Measurements from ENCODE around the gene IGFL2. TPM values are rescaled to one million over a fixed set of nuclear protein-coding genes. Genes with fewer than 3 reads are reported as not detected.

The IGFL2 gene
- total and polyA plus RNA-seq, 10 donors, result not detected

DNA sequence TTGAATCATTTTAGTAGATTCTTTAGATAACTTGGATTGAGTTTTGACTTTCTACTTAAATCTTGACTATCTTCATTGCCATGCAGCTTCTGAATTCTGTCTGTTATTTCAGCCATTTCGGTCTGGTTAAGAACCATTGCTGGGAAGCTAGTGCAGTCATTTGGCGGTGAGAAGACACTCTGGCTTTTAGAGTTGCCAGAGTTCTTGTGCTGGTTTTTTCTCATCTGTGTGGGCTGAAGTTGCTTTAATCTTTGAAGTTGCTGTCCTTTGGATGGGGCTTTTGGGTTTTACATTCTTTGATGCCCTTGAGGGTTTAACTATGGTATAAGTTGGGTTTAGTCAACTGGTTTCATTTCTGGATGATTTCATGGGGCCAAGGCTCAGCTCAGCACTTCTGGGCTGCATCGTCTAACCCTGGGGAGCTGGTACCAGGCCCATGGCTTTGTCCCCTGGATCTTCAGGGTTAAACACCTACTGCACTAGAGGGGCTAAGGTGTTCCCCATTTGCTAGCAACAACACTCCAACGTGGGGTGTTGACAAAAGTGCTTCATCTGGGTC lies 10.0 kb upstream of the IGFL2 start:
- H3K27ac ChIP-seq, result no peak overlapping the region
- peaks cover 0 to 8% (median 0%) of the 10 kb centered on the region in 7 donors for H3K27me3 ChIP-seq (replicated peaks in 1 of 7)
- no peak for DNase-seq
- intact Hi-C loops (cut with DNase I; ENCODE audit: low total_unique reads), result no loop called here
- H3K4me1 ChIP-seq, result peaks cover 0 to 4% (median under 1%) of the 10 kb centered on the region in 6 donors
- WGBS, 5 donors, result 71 to 79% (median 77%) methylated on average over 3 to 4 of the region's 4 CpGs
- H3K4me3 ChIP-seq, result no peak overlapping the region
- TF ChIP-seq, protein P1, sequence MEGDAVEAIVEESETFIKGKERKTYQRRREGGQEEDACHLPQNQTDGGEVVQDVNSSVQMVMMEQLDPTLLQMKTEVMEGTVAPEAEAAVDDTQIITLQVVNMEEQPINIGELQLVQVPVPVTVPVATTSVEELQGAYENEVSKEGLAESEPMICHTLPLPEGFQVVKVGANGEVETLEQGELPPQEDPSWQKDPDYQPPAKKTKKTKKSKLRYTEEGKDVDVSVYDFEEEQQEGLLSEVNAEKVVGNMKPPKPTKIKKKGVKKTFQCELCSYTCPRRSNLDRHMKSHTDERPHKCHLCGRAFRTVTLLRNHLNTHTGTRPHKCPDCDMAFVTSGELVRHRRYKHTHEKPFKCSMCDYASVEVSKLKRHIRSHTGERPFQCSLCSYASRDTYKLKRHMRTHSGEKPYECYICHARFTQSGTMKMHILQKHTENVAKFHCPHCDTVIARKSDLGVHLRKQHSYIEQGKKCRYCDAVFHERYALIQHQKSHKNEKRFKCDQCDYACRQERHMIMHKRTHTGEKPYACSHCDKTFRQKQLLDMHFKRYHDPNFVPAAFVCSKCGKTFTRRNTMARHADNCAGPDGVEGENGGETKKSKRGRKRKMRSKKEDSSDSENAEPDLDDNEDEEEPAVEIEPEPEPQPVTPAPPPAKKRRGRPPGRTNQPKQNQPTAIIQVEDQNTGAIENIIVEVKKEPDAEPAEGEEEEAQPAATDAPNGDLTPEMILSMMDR (IDR thresholded peaks at IDR 0.05 in 8 of 11, conservative IDR thresholded peaks at IDR 0.05 in 3 of 11), result no peak
- TF ChIP-seq POLR2AphosphoS5 (IDR thresholded peaks at IDR 0.05) (no peak), POLR2A (IDR thresholded peaks at IDR 0.05) (no peak)
- H3K9me3 ChIP-seq, result no peaks in the 10 kb centered on the region
- H3K36me3 ChIP-seq, result no peaks in the 10 kb centered on the region

DNA sequence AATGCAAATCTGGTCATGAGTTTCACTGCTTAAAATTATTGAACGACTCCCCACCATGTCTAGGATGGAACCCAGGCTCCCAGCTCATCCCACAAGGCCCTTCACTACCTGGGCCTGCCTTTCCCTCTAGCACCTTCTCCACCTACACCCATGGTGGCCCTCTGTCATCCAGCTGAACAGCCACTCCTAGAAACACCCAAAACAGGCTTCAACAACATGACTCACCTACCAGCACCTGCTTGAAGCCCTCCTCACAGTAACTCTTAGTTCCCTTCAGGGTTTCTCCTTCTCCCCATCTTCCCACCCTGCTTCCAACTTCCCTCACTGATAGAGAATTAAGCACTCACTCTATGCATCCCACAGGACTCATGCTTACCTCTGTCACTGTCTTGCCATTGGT lies 6.6 kb upstream of the IGFL2 start:
- H3K27ac ChIP-seq, result no peak overlapping the region
- peaks cover 0 to 8% (median 0%) of the 10 kb centered on the region in 7 donors for H3K27me3 ChIP-seq (replicated peaks in 1 of 7)
- TF ChIP-seq POLR2AphosphoS5 (IDR thresholded peaks at IDR 0.05), result no peak
- no peaks in the 10 kb centered on the region for H3K36me3 ChIP-seq
- no peak overlapping the region for H3K4me3 ChIP-seq
- DNase-seq, result no peak
- WGBS, 5 donors, result 53 to 82% (median 67%) methylated on average over 1 of the region's 1 CpG
- intact Hi-C loops (cut with DNase I; ENCODE audit: low total_unique reads), result no loop called here
- H3K4me1 ChIP-seq, result no peaks in the 10 kb centered on the region
- no peaks in the 10 kb centered on the region for H3K9me3 ChIP-seq

DNA sequence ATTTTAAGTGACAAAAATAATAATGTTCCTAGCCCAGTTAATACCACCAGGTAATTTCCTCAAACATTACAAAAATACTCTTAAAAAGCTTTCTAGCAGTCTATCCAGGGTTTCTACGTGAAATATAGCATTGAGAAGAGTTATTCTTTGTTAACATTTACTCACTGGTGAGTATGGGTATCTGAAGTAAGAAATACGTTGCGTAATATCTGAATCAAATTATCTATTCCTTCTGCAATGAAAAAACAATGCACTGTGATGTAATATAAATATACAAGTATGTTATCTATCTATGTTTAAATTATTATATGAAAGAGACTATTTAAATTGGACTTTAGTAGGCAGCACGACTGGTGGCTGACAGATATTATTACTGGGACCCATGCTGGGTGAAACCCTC lies 5.7 kb upstream of the IGFL2 start:
- H3K27ac ChIP-seq, result no peak overlapping the region
- no peak for DNase-seq
- H3K27me3 ChIP-seq (replicated peaks in 1 of 7), result peaks cover 0 to 4% (median 0%) of the 10 kb centered on the region in 7 donors
- H3K4me3 ChIP-seq, result no peak overlapping the region
- WGBS, 5 donors, result 70 to 78% (median 73%) methylated on average over 4 of the region's 4 CpGs
- no peak for TF ChIP-seq POLR2AphosphoS5 (IDR thresholded peaks at IDR 0.05)
- TF ChIP-seq, protein P1 (IDR thresholded peaks at IDR 0.05 in 8 of 11, conservative IDR thresholded peaks at IDR 0.05 in 3 of 11), result no peak
- TF ChIP-seq POLR2A (IDR thresholded peaks at IDR 0.05), result no peak
- H3K36me3 ChIP-seq, result no peaks in the 10 kb centered on the region
- H3K4me1 ChIP-seq, result no peaks in the 10 kb centered on the region
- intact Hi-C loops (cut with DNase I; ENCODE audit: low total_unique reads), result no loop called here
- no peaks in the 10 kb centered on the region for H3K9me3 ChIP-seq

DNA sequence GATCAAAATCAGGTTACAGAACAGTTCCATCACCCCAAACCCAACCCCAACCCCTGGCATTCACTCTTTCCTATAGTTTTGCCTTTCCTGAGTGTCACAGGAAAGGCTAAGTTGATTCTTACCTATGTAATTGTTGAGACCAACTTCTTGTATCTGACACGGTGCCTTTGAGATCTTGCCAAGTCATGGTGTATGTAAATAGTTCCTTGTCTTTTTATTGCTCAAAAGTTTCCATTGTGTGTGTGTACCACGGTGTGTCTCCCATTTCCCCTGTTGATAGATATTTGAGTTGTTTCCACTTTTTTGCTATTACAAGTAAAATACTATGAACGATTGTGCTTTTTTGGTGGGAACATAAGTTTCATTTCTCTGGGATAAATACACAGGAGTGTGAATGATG lies 3.3 kb upstream of the IGFL2 start:
- Histone ChIP-seq H3K36me3 (no peaks in the 10 kb centered on the region), H3K4me1 (no peaks in the 10 kb centered on the region), H3K9me3 (no peaks in the 10 kb centered on the region), H3K4me3 (no peak overlapping the region), H3K27me3 (replicated peaks in 1 of 7) (peaks cover 0 to 16% (median 0%) of the 10 kb centered on the region in 7 donors), H3K27ac (no peak overlapping the region)
- intact Hi-C loops (cut with DNase I; ENCODE audit: low total_unique reads), result no loop called here
- DNase-seq, result no peak
- no peak for TF ChIP-seq POLR2AphosphoS5 (IDR thresholded peaks at IDR 0.05)
- TF ChIP-seq, protein P1 (IDR thresholded peaks at IDR 0.05 in 8 of 11, conservative IDR thresholded peaks at IDR 0.05 in 3 of 11), result no peak
- 42 to 53% (median 47%) methylated on average over 3 of the region's 3 CpGs for WGBS, 5 donors
